Panc1 (cell line): Measurements from ENCODE around the gene IGF2R.

Experiments
- CTCF ChIP-seq: fragments of 450-650 bp; IDR thresholded peaks from 2 replicates; pipeline ENCODE4 v1.5.1; 2017; ENCODE audit warnings: mild to moderate bottlenecking
- POLR2AphosphoS5 ChIP-seq: IDR thresholded peaks from 2 replicates; pipeline ENCODE4 v1.6.1; 2012; ENCODE audit warnings: mild to moderate bottlenecking, low read depth, low read length, moderate library complexity
- SIN3A ChIP-seq: IDR thresholded peaks from 2 replicates; pipeline ENCODE4 v1.6.1; 2012; ENCODE audit warnings: low read depth, mild to moderate bottlenecking, low read length, moderate library complexity, borderline replicate concordance; ENCODE audit not compliant: insufficient read depth
- TF ChIP-seq, protein P1 (sequence below), 2 experiments: IDR thresholded peaks; 2 replicates each; pipeline ENCODE4 v1.6.1; 2011 to 2012; ENCODE audit warnings: low read depth in 2 of 2, control low read depth in 1 of 2, low read length in 1 of 2, mild to moderate bottlenecking in 1 of 2, moderate library complexity in 1 of 2; ENCODE audit not compliant: insufficient read depth in 1 of 2

DNA sequence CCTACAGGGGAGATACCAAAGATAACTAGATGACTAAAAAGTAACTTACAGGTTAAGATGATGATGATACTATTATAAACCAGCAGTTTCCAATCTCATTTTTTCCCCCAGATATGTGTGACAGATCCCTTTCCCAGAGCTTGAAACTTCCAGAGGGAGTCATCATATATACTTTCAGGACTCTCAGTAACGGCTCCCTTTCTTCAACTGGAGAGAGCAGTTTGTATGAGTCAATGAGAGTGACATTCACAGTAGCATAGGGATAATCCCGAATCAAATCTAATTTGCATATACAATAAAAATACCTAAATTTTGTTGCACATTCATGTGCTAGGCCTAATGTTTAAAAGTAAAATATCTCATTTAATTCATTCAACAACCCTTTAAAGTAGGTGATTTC, 29.7 kb downstream of the IGF2R start:
- TF ChIP-seq CTCF (no peak), POLR2AphosphoS5 (no peak), SIN3A (no peak)
- TF ChIP-seq, protein P1, sequence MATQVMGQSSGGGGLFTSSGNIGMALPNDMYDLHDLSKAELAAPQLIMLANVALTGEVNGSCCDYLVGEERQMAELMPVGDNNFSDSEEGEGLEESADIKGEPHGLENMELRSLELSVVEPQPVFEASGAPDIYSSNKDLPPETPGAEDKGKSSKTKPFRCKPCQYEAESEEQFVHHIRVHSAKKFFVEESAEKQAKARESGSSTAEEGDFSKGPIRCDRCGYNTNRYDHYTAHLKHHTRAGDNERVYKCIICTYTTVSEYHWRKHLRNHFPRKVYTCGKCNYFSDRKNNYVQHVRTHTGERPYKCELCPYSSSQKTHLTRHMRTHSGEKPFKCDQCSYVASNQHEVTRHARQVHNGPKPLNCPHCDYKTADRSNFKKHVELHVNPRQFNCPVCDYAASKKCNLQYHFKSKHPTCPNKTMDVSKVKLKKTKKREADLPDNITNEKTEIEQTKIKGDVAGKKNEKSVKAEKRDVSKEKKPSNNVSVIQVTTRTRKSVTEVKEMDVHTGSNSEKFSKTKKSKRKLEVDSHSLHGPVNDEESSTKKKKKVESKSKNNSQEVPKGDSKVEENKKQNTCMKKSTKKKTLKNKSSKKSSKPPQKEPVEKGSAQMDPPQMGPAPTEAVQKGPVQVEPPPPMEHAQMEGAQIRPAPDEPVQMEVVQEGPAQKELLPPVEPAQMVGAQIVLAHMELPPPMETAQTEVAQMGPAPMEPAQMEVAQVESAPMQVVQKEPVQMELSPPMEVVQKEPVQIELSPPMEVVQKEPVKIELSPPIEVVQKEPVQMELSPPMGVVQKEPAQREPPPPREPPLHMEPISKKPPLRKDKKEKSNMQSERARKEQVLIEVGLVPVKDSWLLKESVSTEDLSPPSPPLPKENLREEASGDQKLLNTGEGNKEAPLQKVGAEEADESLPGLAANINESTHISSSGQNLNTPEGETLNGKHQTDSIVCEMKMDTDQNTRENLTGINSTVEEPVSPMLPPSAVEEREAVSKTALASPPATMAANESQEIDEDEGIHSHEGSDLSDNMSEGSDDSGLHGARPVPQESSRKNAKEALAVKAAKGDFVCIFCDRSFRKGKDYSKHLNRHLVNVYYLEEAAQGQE (IDR thresholded peaks at IDR 0.05; ENCODE audit: insufficient read depth in 1 of 2, low read depth in 2 of 2, low read length in 1 of 2): no peak
